Measurements from ENCODE around the gene GALNTL6. TPM values are rescaled to one million over a fixed set of nuclear protein-coding genes. Genes with fewer than 3 reads are reported as not detected.

The GALNTL6 gene
- total and polyA plus RNA-seq, 2 of the 4 experiments (the other 2 are of a cell fraction), result under 0.01 TPM; not detected in 1

DNA sequence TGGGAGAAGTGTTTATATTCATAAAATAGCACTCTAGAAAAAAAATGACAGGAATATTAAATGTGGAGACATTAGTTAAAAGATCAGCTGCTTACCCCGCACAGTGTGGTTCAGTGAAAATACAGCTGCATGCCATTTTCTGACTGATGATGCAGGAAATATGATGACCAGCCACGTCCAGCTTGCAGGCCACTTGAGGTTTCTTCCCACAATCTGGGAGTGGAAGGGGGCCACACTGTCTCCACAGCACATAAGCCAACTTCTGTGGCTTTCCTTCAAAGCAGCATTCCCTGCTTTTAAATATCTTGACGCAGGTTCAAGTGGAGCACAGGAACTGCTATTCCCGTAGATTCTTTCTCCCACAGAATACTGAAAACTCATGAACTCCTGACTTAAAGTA lies 1182.0 kb downstream of the GALNTL6 start:
- intact Hi-C loops (cut with micrococcal nuclease) (loop anchor here (5.0 kb wide), 1 partner anchor 143 kb away; no protein-coding TSS in a partner anchor), dilution Hi-C loops (cut with HindIII; ENCODE audit: low sequenced_read_pairs, unreplicated experiment) (no loop called here), in situ Hi-C loops (cut with MboI; ENCODE audit: low sequenced_read_pairs) (no loop called here)
- Histone ChIP-seq H3K9me1 (ENCODE audit: insufficient read depth, low read length) (no peaks in the 10 kb centered on the region), H4K5ac (ENCODE audit: low read depth, low read length) (peak overlapping the region; percentile 63; the same call in 1 of the 2 replicates), H3K14ac (replicated peaks; ENCODE audit: low read depth, low read length) (no peak overlapping the region), H3K18ac (ENCODE audit: low read depth, low read length) (no peak overlapping the region), H3K4me3 (ENCODE audit: insufficient read depth, low read depth, low read length) (no peak overlapping the region), H4K91ac (ENCODE audit: insufficient read depth, low read depth, low read length) (no peak overlapping the region), H3K4ac (ENCODE audit: low read depth, low read length) (no peak overlapping the region), H2BK15ac (ENCODE audit: low read depth, low read length) (no peak overlapping the region), H2BK120ac (ENCODE audit: low read depth, low read length) (no peak overlapping the region), H3K4me2 (ENCODE audit: low read depth, low read length) (no peak overlapping the region), H3K27ac (ENCODE audit: insufficient read depth, low read length) (no peak overlapping the region), H3K36me3 (ENCODE audit: control insufficient read depth, insufficient read depth, low read length) (no peaks in the 10 kb centered on the region), H3K56ac (ENCODE audit: extremely low read depth, insufficient read depth, low read length) (no peak overlapping the region), H2AK5ac (ENCODE audit: low read depth, low read length) (no peak overlapping the region), H3K9ac (ENCODE audit: low read depth, low read length) (no peak overlapping the region), H3K23ac (ENCODE audit: low read depth, low read length) (no peak overlapping the region), H3K79me1 (ENCODE audit: low read depth in 1 of 2, low read length in 2 of 2) (no peaks in the 10 kb centered on the region), H3K27me3 (ENCODE audit: control insufficient read depth, insufficient read depth, low read length) (no peaks in the 10 kb centered on the region), H4K8ac (ENCODE audit: low read depth in 2 of 2, low read length in 2 of 2) (no peak overlapping the region), H4K20me1 (ENCODE audit: insufficient read depth, low read length) (no peaks in the 10 kb centered on the region), H2AK9ac (replicated peaks; ENCODE audit: low read depth, low read length, poor library complexity) (no peak overlapping the region), H2BK5ac (ENCODE audit: low read depth, low read length, poor library complexity, severe bottlenecking) (no peak overlapping the region), H3K9me3 (ENCODE audit: control insufficient read depth, insufficient read depth, low read length) (no peaks in the 10 kb centered on the region), H2BK20ac (ENCODE audit: low read depth, low read length) (no peak overlapping the region), H2AFZ (replicated peaks; ENCODE audit: low read length, poor library complexity) (no peak overlapping the region), H3K4me1 (ENCODE audit: control insufficient read depth, insufficient read depth, low read length) (peaks cover 10% of the 10 kb centered on the region; the same call in 1 of the 2 replicates)
- ChIA-PET POLR2A (ENCODE audit: unreplicated experiment) (no interaction called here), CTCF (interaction anchor here (1.8 kb wide), 1 partner anchor 19 kb away, joined by 4 read pairs; no protein-coding TSS in a partner anchor)
- DNase-seq (peak; percentile 30), ATAC-seq (ENCODE audit: low read depth) (no peak)
- no peak for TF ChIP-seq RFX5 (IDR thresholded peaks at IDR 0.05; ENCODE audit: low read depth, low read length)
- no CpG with 5 or more reads among the region's 4 CpGs for WGBS, 2 experiments (ENCODE audit: extremely low coverage in 2 of 2, insufficient read length in 1 of 2)
- no TSS peak for BruUV-seq (replicated peaks)
